ENCODE measurements around the gene KRTAP10-4. TPM values are rescaled to one million over a fixed set of nuclear protein-coding genes. Genes with fewer than 3 reads are reported as not detected.

KRTAP10-4 gene
- total and polyA plus RNA-seq, 3 donors from 2014 or later = 0.24 TPM; not detected in 2

DNA sequence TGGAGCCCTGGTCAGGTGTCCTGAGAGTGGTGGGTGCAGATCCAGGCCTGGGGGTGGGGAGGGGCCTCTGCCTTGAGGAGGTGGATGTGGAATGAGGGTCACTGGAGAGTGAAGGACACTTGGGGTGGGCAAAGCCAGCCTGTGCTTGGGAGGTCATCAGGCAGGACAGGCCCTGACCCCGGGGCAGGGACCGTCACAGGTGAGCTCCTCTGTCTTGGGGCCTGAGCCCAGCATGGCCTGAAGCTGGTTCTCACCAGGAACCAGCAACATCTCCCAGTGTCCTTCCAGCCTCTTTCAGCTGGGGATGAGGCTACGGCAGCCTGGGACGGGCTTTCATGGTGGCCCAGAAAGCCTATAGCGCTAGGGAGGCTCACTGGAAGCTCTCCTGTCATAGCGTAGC, 21.4 kb upstream of the KRTAP10-4 start:
- Histone ChIP-seq H3K9me3 (no peaks in the 10 kb centered on the region), H3K4me3 (no peak overlapping the region), H3K27ac (no peak overlapping the region), H3K27me3 (no peaks in the 10 kb centered on the region), H3K4me1 (no peaks in the 10 kb centered on the region), H3K36me3 (ENCODE audit: low read depth, missing control alignments) (no peaks in the 10 kb centered on the region)
- intact Hi-C loops (cut with DNase I; ENCODE audit: low total_unique reads) = no loop called here
- DNase-seq = no peak
- 86% methylated on average over 6 of the region's 6 CpGs; no CpG with 5 or more reads in 1 of the 2 donors for WGBS, 2 donors
- TF ChIP-seq, protein P1, sequence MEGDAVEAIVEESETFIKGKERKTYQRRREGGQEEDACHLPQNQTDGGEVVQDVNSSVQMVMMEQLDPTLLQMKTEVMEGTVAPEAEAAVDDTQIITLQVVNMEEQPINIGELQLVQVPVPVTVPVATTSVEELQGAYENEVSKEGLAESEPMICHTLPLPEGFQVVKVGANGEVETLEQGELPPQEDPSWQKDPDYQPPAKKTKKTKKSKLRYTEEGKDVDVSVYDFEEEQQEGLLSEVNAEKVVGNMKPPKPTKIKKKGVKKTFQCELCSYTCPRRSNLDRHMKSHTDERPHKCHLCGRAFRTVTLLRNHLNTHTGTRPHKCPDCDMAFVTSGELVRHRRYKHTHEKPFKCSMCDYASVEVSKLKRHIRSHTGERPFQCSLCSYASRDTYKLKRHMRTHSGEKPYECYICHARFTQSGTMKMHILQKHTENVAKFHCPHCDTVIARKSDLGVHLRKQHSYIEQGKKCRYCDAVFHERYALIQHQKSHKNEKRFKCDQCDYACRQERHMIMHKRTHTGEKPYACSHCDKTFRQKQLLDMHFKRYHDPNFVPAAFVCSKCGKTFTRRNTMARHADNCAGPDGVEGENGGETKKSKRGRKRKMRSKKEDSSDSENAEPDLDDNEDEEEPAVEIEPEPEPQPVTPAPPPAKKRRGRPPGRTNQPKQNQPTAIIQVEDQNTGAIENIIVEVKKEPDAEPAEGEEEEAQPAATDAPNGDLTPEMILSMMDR (IDR thresholded peaks at IDR 0.05) = no peak
- no peak for TF ChIP-seq POLR2A (IDR thresholded peaks at IDR 0.05)

DNA sequence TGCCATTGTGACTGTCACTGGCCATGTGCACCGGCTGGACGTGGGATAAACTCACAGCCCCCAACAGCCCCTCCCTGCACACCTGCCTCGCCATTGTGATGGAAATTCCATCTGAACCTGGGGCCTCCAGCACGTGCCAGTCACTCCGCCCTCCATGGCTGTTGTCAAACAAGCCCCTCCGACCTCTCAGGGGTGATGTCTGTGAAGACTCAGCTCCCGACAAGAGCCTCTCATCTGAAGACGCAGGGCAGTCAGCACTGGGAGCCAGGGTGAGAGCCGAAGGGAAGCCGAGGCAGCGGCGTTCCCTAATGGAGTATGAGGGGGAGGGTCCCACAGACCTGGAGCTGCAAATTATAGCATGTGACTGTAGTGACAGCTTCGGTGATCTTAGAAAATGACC, 20.8 kb upstream of the KRTAP10-4 start:
- H3K27ac ChIP-seq = no peak overlapping the region
- no peaks in the 10 kb centered on the region for H3K36me3 ChIP-seq (ENCODE audit: low read depth, missing control alignments)
- no peak overlapping the region for H3K4me3 ChIP-seq
- H3K27me3 ChIP-seq = no peaks in the 10 kb centered on the region
- intact Hi-C loops (cut with DNase I; ENCODE audit: low total_unique reads) = no loop called here
- no peaks in the 10 kb centered on the region for H3K9me3 ChIP-seq
- no peak for DNase-seq
- no peaks in the 10 kb centered on the region for H3K4me1 ChIP-seq
- no peak for TF ChIP-seq POLR2A (IDR thresholded peaks at IDR 0.05)
- TF ChIP-seq, protein P1 (IDR thresholded peaks at IDR 0.05) = no peak
- WGBS, 2 donors = 76 to 82% methylated on average over 8 to 13 of the region's 13 CpGs

- Histone ChIP-seq H3K4me1 (no peaks in the 10 kb centered on the region), H3K27ac (no peak overlapping the region), H3K4me3 (no peak overlapping the region), H3K36me3 (ENCODE audit: low read depth, missing control alignments) (no peaks in the 10 kb centered on the region), H3K27me3 (no peaks in the 10 kb centered on the region), H3K9me3 (no peaks in the 10 kb centered on the region)
- DNase-seq = no peak
- TF ChIP-seq, protein P1 (IDR thresholded peaks at IDR 0.05) = no peak
- no peak for TF ChIP-seq POLR2A (IDR thresholded peaks at IDR 0.05)
- intact Hi-C loops (cut with DNase I; ENCODE audit: low total_unique reads) = no loop called here
- 84 to 87% methylated on average over 12 to 13 of the region's 13 CpGs for WGBS, 2 donors
These were observed 18.2 kb upstream of the KRTAP10-4 start for GRCh38 chr21:44555200-44555875.

DNA sequence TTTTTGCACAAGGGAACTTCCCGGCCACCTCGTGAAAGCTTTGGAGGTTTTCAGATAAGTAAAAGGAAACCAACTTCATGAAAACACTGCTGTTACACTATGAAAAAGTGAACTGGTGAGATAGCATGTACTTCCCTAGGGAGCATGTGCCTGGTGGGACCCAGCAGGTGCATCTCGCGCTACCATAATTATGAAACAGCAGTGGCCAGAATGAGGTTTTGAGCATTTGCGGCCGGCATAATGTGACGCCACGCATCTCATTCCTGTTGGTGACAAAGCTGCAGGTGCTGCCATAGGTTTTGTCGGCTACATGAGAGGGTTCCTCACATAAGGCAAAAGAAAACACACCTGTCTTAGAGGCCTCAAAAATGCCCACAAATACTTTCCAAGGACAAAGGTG, 16.6 kb upstream of the KRTAP10-4 start:
- intact Hi-C loops (cut with DNase I; ENCODE audit: low total_unique reads) = no loop called here
- 84 to 85% methylated on average over 8 to 9 of the region's 9 CpGs for WGBS, 2 donors
- DNase-seq = no peak
- Histone ChIP-seq H3K27ac (no peak overlapping the region), H3K4me3 (no peak overlapping the region), H3K9me3 (no peaks in the 10 kb centered on the region), H3K4me1 (no peaks in the 10 kb centered on the region), H3K36me3 (ENCODE audit: low read depth, missing control alignments) (no peaks in the 10 kb centered on the region), H3K27me3 (no peaks in the 10 kb centered on the region)
- TF ChIP-seq, protein P1 (IDR thresholded peaks at IDR 0.05) = no peak
- no peak for TF ChIP-seq POLR2A (IDR thresholded peaks at IDR 0.05)
